Cerebellar nuclear complex (tissue), 1 donor: ENCODE data around the gene CDC45.

Experiments used
- DNase-seq, 2 experiments: peaks; one replicate each; lab custom pipeline; 2025; lab: John Stamatoyannopoulos, UW

CDC45 gene

DNA sequence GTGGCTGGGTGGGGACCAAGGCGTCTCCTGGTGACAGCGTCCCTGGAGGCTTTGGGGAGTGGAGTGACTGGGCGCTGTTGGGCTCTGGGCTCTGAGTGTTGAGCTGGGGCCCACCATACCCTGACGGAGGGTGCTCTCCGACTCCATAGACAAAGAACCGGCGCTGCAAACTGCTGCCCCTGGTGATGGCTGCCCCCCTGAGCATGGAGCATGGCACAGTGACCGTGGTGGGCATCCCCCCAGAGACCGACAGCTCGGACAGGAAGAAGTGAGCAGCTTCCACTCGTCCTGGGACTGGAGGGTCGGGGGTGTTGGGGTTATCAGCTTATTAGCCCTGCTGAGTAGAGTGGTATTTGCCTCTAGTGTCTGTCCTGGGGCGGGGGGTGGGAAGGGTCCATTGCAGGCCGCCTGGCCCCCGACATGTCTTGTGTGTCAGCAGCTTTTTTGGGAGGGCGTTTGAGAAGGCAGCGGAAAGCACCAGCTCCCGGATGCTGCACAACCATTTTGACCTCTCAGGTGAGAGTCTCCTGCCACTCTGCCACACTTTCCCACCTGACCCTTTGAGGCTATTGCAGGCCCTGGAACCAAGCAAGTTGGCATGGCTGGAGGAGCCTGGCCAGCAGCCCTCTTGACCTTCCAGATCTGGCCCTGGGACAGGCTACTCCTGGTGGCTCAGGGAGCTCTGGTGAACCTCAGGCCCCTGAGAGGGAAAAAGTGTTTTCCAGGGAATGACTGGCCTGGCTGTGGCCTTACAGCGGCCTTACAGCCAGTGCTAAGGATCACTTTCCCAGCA, 36.9 kb downstream of the CDC45 start:
- no peak for DNase-seq

GRCh38 chr22:19517171-19517500, 37.4 kb downstream of the CDC45 start:
- DNase-seq: no peak

DNA sequence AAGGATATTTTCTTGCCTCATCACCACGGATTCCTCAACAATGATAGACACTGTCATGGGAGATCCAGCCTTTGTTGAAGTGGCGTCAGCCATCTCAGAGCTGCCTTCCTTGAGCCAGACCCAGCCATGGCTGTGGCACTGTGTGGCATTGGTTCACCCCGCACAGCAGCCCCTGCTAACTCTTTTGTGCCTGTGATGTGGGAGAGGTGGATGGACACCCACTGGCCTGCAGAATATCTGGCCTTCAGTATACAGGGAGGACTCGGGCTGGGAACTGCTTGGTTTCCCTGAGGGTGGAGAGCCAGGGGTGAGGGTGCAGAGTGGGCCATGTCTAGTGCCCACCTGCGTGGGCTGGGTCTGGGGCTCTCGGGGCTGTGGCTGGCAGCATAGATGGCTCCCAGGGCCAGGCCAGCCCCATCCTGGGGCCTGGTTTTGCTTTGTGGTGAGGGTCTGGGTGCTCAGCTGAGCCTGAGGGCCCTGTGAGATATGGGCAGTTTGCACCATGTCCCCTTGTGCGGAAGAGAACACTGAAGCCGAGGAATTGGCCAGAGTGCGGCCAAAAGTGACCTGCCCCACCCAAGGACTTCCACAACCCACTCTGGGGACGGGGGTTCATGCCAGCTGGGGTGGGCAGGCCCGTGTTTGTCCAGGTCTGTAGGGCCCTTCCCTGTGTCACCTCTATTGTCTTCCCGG, 38.3 kb downstream of the CDC45 start:
- DNase-seq: no peak

DNA sequence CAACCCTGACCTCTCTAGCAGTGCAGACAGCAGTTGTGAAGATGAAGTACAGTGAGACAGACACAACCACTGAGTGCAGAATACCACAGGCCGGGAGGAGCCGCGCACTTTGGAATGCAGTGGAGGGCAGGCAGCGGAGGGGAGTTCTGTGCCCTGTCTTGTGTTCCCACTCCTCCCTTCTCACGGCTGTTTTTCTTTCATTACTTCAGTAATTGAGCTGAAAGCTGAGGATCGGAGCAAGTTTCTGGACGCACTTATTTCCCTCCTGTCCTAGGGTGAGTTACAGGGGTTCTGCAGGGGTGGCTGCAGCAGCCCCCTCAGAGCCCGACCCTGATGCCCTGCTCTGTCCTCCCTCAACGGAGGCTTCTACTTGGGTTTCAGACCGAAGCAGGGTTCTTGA, 38.9 kb downstream of the CDC45 start:
- DNase-seq: no peak

GRCh38 chr22:19519041-19519926, 39.6 kb downstream of the CDC45 start:
- DNase-seq: no peak

DNA sequence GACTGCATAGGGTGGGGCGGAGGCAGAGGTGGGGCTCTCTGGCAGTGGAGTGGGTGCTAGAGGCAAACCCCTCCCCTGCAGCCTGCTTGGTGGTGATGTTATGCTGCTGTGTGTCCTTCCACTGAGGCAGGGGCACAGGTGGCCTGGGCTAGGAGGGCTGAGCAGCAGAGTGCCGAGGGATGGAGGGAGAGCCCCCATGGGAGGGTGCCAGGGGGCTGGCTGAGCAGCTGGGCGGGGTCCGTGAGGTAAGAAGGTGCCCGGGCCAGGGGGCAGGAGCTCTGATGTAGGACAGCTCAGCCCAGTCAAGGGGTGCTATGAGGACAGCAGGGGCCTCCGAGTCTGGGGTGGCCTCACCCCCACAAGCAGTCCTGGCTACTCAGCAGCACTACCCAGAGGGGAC, 40.3 kb downstream of the CDC45 start:
- DNase-seq: no peak

- no peak for DNase-seq
Measured at GRCh38 chr22:19520566-19521305, 41.0 kb downstream of the CDC45 start.

DNA sequence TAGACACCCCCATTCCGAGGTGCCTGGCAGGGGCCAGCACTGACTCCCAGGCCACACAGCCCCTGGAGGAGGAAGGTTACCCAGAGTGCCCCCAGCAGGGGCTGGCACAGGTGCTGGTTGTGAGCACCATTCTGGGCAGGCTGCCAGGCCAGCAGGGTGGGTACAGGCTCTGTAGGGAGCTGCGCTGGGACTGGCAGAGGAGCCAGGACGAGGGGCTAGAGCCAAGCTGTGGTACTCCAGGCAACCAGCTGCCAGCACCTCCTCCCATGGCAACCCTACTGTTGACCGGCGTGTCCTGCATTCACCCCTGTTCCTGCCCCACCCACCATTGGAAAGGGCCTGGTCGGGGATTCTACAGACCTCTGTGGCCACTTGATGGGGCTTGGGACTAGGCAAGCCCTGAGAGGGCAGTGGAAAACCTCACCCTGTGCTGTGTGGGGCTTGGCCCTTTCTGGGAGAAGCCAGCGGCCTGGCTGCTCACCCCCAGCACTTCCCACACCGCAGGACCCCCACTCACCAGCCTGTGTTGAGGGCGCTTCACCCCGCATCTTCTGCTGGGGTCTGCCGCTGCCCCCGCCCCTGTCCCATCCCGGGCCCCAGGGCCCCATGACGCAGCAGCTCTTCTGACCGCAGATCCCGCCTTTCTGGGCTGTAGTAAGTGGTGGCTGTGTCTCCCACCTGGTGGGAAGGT, 42.6 kb downstream of the CDC45 start:
- no peak for DNase-seq

DNA sequence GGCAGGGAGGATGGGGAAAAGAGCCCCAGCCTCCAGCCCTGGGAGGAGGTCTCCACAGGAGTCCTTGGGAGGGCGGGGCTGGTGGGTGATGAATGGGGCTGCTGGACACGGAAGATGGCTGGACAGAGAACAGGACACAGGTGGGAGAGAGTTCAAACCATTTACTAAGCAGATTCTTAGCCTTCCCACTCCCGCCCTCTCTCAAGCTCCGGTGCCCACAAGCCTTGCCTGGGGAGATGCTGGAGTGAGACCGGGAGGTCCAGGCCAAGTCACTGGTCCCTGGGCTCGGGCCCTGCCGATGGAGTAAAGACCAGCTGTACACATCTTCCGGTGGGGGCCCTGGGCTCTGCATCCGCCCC, 43.1 kb downstream of the CDC45 start:
- no peak for DNase-seq

- no peak for DNase-seq
Measured at GRCh38 chr22:19523240-19524169, 43.8 kb downstream of the CDC45 start.

DNA sequence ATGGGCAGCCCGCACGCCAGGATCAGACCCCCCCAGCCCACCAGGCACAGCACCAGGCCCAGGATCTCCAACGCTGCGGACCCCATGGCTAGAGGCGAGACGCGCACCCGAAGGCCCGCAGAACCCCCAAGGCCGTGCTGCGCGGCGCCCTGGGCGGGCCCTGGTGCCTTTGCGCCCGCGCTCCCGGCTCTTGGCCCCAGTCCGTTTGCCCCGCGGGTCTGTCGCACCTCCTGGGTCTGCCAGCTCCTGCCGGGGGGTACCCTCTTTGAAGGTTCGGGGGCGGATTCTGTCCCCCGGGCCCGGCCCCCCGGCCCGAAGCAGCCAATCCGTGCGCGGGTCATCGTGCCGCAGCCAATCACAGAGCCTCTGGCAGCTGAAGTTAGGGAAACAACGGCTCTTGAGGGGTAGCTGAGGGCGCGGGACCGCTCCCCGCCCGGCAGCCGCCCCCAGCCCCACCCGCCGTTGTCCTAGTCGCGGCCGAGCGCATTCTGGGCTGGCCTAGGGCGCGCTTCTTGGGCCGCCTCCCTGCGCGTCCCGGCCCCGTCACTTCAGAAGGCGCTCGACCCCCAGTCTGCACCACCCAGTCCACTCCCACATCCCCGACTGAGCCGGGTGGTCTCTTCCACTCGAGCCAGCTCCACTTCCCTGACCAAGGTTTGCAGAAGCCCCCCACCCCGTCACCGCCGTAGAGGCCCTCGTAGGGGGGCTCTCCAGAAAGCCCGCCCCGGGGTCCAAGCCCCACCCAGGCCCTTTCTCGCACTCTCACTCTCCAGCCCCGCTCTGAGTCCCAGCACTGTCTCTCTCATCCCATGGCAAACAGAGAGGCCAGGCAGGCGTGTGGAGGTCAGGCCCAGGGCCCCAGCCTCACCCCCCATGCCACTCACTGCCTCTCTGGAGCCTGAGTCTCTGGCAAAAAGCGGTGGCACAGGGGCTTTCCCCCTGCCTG, 44.7 kb downstream of the CDC45 start, which contains the start of gene CLDN5:
Gene CLDN5 (minus strand): TSS at position 241 of the 946 bp plus-strand sequence. CDS start 155 bp downstream, at position 86.
- no peak for DNase-seq

DNA sequence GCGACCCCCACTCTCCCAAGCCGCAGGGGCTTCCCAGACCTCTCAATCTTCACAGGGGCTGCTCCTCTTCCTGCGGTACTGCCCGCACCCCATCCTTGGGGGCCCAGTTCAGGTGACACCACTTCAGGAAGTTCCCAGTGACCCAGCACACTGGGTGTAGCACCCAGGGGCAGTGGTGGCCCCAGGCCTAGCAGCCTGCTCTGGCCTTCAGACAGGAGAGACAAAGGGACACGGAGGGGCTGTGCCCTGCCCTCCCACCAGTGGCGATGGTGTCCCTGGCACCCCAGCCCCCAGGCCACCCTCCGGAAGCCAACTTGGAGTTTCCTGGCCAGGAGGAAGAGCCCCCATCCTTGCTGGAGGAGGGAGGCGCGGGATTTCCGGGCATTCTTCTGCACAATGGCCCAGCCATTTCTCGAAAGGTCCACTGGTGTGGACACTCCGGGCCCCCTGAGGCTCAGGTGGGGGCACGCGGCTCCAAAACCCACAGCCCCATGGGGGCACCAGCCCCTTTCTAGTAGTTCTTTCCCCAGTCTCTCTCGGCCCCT, 45.5 kb downstream of the CDC45 start:
- DNase-seq: no peak

- DNase-seq: no peak
Measured at GRCh38 chr22:19525666-19526065, 45.9 kb downstream of the CDC45 start.

GRCh38 chr22:19526076-19526701, 46.5 kb downstream of the CDC45 start:
- DNase-seq: no peak

DNA sequence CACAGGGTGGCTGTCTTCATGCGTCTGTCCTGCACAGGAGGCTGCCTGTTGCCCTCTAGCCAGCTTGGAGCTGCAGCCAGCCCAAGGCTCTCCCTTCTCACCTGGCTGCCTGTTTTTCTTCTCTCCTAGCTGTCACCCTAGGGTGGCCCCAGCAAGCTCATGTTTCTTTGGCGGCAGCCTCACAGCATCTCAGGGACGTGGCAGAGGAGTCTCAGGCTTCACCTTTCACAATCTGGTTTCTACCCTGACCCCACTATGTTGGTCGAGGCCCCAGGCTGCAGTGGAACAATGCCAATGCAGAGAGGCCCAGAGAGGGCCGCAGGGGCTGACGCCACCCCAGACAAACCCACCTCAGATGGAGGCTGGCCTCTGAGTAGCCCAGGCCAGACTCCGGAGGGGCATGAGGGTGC, 47.0 kb downstream of the CDC45 start:
- no peak for DNase-seq

GRCh38 chr22:19527321-19527721, 47.6 kb downstream of the CDC45 start:
- DNase-seq: no peak

- DNase-seq: no peak
Measured at GRCh38 chr22:19527861-19528417, 48.2 kb downstream of the CDC45 start.

GRCh38 chr22:19529811-19530210, 50.1 kb downstream of the CDC45 start:
- DNase-seq: no peak
